Skeletal muscle tissue (tissue), 4 donors: Measurements from ENCODE around the gene POLRMT. TPM values are rescaled to one million over a fixed set of nuclear protein-coding genes. Genes with fewer than 3 reads are reported as not detected.

Source experiments
- H3K27ac ChIP-seq: one replicate; pipeline ENCODE4 v1.7.0; 2013; ENCODE audit warnings: mild to moderate bottlenecking, low read depth, low read length, inconsistent platforms
- H3K27me3 ChIP-seq, 3 donors: one replicate each; pipeline ENCODE4 v1.7.0; 2013; ENCODE audit warnings: low read length in 3 of 3; ENCODE audit not compliant: control insufficient read depth in 3 of 3, insufficient read depth in 3 of 3
- H3K36me3 ChIP-seq, 3 donors: one replicate each; pipeline ENCODE4 v1.7.0; 2013; ENCODE audit warnings: low read length in 3 of 3; ENCODE audit not compliant: control insufficient read depth in 3 of 3, insufficient read depth in 3 of 3
- H3K4me1 ChIP-seq, 3 donors: one replicate each; pipeline ENCODE4 v1.7.0; 2013; ENCODE audit warnings: low read length in 3 of 3, mild to moderate bottlenecking in 3 of 3; ENCODE audit not compliant: control insufficient read depth in 3 of 3, insufficient read depth in 3 of 3
- H3K4me3 ChIP-seq, 3 donors: one replicate each; pipeline ENCODE4 v1.7.0; 2013; ENCODE audit warnings: low read length in 3 of 3
- H3K9ac ChIP-seq, 3 donors: one replicate each; pipeline ENCODE4 v1.7.0; 2013; ENCODE audit warnings: low read length in 3 of 3, mild to moderate bottlenecking in 3 of 3, moderate library complexity in 2 of 3, low read depth in 1 of 3
- H3K9me3 ChIP-seq, 3 donors: one replicate each; pipeline ENCODE4 v1.7.0; 2013; ENCODE audit warnings: low read length in 3 of 3; ENCODE audit not compliant: control insufficient read depth in 3 of 3
- total RNA-seq: library from RNA; depleted of rRNA; stranded (reverse); fragments of >200 nt; gene quantifications from one replicate; pipeline ENCODE4 v1.2.3, GENCODE V29; 2014
- donor health status: Osteomylitis.

Gene POLRMT
- total RNA-seq, 1 donor from 2014 or later = 17.7 TPM

DNA sequence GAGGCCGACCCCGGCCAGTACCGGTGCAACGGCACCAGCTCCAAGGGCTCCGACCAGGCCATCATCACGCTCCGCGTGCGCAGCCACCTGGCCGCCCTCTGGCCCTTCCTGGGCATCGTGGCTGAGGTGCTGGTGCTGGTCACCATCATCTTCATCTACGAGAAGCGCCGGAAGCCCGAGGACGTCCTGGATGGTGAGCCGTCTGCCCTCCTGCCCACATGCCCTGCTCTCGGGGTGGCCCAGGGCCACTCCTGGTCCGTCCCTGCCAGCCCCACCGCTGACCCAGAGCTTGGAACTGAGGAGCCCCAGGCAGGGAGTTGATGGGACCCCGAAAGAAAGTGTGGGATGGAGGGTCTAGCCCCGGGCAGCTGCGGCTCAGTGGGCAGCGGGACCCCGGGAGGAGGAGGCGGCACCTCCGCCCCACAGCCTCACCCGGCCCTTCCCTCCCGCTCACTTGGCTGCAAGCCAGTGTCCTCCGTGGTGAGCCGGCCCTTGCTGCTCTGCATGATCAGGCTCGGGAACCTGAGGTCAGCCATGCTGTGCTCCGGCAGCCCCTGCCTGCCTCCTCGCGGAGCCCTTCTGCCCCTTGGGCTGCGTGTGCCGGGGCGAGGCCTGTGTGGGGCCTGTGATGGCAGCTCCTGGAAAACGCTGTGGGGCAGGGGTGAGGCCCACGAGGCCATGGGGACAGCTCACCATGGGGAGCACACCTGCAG is 51.8 kb downstream of the POLRMT start:
- peaks cover 20 to 35% (median 27%) of the 10 kb centered on the region in 3 donors for H3K36me3 ChIP-seq
- H3K4me3 ChIP-seq = no peak overlapping the region
- no peak overlapping the region for H3K27ac ChIP-seq
- peak overlapping the region in 1 of 3 donors; percentile 3 for H3K9ac ChIP-seq
- peaks cover 0 to 8% (median 4%) of the 10 kb centered on the region in 3 donors for H3K27me3 ChIP-seq
- peaks cover 6 to 43% (median 23%) of the 10 kb centered on the region in 3 donors for H3K4me1 ChIP-seq
- no peaks in the 10 kb centered on the region for H3K9me3 ChIP-seq

DNA sequence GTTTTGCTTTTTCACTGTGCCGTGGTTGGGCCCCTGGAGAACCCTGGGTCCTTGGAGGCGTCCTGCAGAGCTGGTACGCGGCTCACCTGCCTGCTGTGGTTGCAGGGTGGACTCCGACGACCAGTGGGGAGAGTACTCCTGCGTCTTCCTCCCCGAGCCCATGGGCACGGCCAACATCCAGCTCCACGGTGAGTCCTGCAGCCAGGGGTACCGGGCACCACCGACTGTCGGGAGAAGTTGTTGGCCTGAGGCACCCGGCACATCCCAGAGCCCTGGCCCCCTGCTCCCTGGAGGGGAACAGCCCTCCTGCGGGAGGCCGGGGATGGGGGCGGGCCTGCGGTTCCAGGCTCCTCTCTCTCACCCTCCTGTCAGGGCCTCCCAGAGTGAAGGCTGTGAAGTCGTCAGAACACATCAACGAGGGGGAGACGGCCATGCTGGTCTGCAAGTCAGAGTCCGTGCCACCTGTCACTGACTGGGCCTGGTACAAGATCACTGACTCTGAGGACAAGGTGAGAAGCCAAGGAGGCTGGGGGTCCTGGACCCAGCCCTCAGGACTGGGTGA is 53.0 kb downstream of the POLRMT start:
- peaks cover 14 to 51% (median 33%) of the 10 kb centered on the region in 3 donors for H3K4me1 ChIP-seq
- peaks cover 0 to 3% (median 0%) of the 10 kb centered on the region in 3 donors for H3K27me3 ChIP-seq
- no peaks in the 10 kb centered on the region for H3K9me3 ChIP-seq
- no peak overlapping the region for H3K27ac ChIP-seq
- H3K4me3 ChIP-seq = no peak overlapping the region
- H3K36me3 ChIP-seq = peaks cover 20 to 35% (median 27%) of the 10 kb centered on the region in 3 donors
- H3K9ac ChIP-seq = peak overlapping the region in 1 of 3 donors; percentile 16

DNA sequence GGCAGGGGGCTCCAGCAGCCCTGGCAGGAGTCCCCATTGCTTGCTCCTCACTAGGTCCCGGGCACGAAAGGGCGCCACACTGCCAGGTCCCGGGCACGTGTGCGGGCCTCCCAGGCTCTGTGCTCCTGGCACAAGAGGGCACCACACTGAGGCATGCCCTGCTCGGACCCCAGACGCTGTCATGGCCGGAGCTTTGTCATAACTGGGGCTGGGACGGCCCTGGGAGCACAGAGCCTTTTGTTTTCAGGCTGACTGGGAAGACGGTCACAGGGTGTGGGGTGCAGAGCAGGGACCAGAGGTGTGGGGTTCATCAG is 53.5 kb downstream of the POLRMT start:
- Histone ChIP-seq H3K36me3 (peaks cover 20 to 38% (median 27%) of the 10 kb centered on the region in 3 donors), H3K4me1 (peaks cover 19 to 55% (median 39%) of the 10 kb centered on the region in 3 donors), H3K9me3 (no peaks in the 10 kb centered on the region), H3K4me3 (no peak overlapping the region), H3K27me3 (peaks cover 0 to under 1% (median 0%) of the 10 kb centered on the region in 3 donors), H3K27ac (no peak overlapping the region), H3K9ac (peak overlapping the region in 1 of 3 donors; percentile 16)

DNA sequence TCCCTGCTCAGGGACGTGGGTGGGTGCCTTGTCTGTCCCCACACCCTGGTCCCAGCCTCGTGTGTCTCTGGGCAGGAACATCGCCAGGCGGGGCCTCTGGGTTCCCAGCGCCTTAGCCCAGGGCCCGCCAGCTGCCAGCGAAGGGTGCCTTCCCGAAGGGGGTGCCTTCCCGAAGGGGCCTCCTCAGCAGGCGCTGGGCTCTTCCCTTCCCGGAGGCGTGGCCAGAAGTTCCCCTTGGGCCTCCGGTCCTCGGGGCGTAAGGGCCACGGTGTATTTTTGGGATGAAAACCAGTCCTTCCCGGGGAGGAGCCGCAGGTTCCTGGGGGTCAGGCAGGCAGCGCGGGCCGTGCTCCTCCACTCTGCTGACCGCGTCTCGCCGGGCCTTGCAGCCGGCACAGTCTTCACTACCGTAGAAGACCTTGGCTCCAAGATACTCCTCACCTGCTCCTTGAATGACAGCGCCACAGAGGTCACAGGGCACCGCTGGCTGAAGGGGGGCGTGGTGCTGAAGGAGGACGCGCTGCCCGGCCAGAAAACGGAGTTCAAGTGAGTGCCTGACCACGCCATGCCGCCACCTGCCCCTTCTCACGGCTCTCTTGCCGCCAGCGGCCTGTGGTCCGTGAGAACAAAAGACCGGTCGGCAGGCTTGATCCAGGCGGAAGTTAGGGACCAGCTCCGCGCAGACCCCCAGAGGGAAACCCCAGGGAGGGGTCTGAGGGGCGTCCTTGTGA is 54.1 kb downstream of the POLRMT start:
- no peak overlapping the region for H3K4me3 ChIP-seq
- peaks cover 23 to 59% (median 44%) of the 10 kb centered on the region in 3 donors for H3K4me1 ChIP-seq
- H3K9me3 ChIP-seq = no peaks in the 10 kb centered on the region
- H3K27ac ChIP-seq = no peak overlapping the region
- H3K9ac ChIP-seq = peak overlapping the region in 1 of 3 donors; percentile 16
- no peaks in the 10 kb centered on the region for H3K27me3 ChIP-seq
- H3K36me3 ChIP-seq = peaks cover 20 to 38% (median 27%) of the 10 kb centered on the region in 3 donors

DNA sequence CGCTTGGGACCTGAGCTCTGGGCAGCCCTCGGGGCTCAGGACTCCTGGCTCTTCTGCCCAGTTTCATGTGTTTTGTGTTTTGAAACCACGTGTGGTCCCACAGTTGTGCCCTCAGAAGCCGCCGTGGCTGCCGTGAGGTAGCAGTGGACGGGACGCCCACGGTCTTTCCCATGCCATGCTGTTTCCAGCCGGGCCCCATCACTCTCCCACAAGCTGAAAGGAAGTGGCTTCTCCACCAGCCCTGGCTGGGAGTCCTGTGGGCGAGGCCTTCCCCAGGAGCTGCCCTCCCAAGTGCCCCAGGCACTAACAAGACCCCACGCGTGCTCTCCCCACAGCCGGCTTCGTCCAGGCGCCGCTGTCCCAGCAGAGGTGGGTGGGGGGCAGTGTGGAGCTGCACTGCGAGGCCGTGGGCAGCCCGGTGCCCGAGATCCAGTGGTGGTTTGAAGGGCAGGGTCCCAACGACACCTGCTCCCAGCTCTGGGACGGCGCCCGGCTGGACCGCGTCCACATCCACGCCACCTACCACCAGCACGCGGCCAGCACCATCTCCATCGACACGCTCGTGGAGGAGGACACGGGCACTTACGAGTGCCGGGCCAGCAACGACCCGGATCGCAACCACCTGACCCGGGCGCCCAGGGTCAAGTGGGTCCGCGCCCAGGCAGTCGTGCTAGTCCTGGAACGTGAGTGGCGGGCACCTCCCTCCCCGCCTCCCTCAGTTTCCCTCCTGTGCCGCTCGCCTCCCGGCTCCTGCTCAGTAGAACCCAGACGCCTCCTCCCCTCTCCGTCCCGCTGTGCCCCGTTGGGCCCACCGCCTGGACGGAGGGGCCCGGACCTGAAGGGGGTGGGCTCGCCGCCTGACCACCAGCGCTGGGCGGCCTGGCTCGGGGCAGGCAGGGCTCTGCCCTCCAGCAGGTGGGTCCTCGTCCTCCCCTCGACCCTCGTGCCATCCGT is 55.6 kb downstream of the POLRMT start:
- no peaks in the 10 kb centered on the region for H3K9me3 ChIP-seq
- peaks cover 18 to 36% (median 23%) of the 10 kb centered on the region in 3 donors for H3K36me3 ChIP-seq
- H3K9ac ChIP-seq = peak overlapping the region in 1 of 3 donors; percentile 94
- H3K27ac ChIP-seq = no peak overlapping the region
- peaks cover 32 to 56% (median 52%) of the 10 kb centered on the region in 3 donors for H3K4me1 ChIP-seq
- no peaks in the 10 kb centered on the region for H3K27me3 ChIP-seq
- peak overlapping the region in 1 of 3 donors; percentile 78 for H3K4me3 ChIP-seq

DNA sequence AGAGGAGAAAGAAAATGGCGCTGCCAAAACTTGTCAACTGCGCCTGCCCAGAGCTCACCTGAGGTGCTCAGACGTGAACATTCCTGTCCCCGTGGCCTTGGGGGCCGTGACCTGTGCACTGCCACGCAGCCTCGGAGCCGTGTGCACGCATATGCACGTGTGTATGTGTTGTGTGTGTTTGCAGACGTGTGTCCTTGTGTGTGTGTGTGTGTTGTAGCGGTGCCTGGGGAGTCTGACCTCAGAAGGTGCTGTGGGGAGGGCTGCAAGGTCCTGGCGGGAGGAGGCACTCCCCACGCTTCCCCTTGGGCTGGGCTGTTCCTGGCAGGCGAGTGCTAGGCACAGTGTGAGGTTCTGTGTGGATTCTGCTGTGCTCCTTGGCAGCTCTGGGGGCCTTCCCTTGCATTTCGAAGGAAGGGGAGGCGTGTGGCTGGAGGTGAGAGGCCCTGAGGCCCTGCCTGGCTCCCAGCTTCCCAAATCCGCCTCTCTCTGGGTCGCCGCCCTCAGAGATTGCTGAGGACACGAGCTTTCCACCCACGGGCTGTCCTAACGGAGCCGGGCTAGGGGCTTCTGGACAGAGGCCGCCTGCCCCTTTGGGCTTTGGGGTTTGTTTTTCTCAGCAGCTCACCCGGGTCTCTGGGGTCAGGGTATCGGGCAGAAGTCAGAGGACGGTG is 56.4 kb downstream of the POLRMT start:
- peaks cover 32 to 56% (median 52%) of the 10 kb centered on the region in 3 donors for H3K4me1 ChIP-seq
- peak overlapping the region in 2 of 3 donors; percentile 61 to 78 for H3K4me3 ChIP-seq
- no peaks in the 10 kb centered on the region for H3K27me3 ChIP-seq
- peaks cover 16 to 34% (median 22%) of the 10 kb centered on the region in 3 donors for H3K36me3 ChIP-seq
- H3K9me3 ChIP-seq = no peaks in the 10 kb centered on the region
- H3K9ac ChIP-seq = peak overlapping the region in 2 of 3 donors; percentile 45 to 94
- H3K27ac ChIP-seq = no peak overlapping the region

DNA sequence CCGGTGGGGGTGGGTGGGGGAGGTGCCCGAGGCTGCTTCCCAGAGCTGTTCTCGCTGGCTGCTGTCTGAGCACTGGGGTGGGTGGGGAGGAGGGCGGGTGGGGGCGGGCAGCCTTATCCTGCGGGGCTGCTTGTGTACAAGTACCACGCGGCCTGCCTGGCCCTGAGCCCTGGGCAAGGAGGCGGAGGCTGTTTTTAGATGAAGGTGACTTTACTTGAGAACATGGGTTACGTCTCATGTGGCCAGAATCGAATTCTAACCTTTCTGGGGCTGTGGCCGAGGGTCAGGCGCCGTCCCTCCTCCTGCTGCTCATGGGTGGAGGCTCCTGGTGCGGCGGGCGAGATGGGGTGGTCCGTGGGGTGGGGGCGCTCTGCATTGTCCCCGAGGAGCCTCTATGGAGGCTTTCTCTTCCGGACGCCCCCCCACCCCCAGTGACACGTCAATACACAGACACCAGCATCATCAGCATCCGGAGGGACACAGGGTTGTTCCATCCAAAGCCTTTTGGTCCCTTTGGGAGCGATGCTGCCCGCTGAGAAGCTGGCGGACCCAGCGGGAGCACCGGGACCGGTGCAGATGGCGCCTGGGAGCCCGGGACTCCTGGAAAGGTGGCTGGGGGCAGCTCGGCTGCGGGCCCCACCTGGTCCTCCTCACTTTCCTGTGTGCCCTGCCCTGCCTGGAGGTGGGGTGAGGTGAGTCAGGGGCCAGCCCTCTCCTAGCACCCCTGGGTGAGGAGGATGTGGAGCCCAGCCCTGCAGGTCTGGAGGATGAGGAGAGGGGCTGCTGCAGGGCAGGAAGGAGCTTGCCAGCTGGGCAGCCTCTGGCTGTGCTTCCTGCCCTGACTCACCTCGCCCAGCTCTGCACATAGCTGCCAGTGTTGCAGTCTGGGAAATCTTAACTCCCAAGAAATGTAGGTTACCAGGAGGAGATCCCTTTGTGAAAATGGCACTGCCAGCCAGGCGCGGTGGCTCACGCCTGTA is 57.5 kb downstream of the POLRMT start:
- peaks cover 42 to 66% (median 59%) of the 10 kb centered on the region in 3 donors for H3K4me1 ChIP-seq
- no peaks in the 10 kb centered on the region for H3K9me3 ChIP-seq
- H3K9ac ChIP-seq = peak overlapping the region; percentile 50 to 98 (median 95)
- peak overlapping the region; percentile 71 to 86 (median 74) for H3K4me3 ChIP-seq
- H3K27ac ChIP-seq = peak overlapping the region; percentile 93
- H3K36me3 ChIP-seq = peaks cover 8 to 26% (median 13%) of the 10 kb centered on the region in 3 donors
- H3K27me3 ChIP-seq = peaks cover 0 to 5% (median 4%) of the 10 kb centered on the region in 3 donors
